OCI-LY1 (cell line): ENCODE data around the gene KCNH2.

ENCODE experiments used
- CTCF ChIP-seq: fragments of 200-600 bp; sonication (generic), shearing (Covaris generic); IDR thresholded peaks from 2 replicates; pipeline ENCODE4 v1.5.1; 2017; ENCODE audit warnings: mild to moderate bottlenecking, antibody characterized with exemption, low read length, moderate library complexity, mixed read lengths
- EZH2 ChIP-seq: fragments of 200-600 bp; sonication (generic), shearing (Covaris generic); IDR thresholded peaks from 2 replicates; pipeline ENCODE4 v1.8.0; 2017; ENCODE audit warnings: borderline replicate concordance, mixed run types, mild to moderate bottlenecking, antibody characterized with exemption, low read length, moderate library complexity, mixed read lengths

GRCh38 chr7:150989456-150989855, 11.3 kb upstream of the KCNH2 start:
- no peak for TF ChIP-seq CTCF
- no peak for TF ChIP-seq EZH2
